ENCODE measurements around the gene NOTCH3.

The NOTCH3 gene

GRCh38 chr19:15116856-15117255 is 83.9 kb downstream of the NOTCH3 start:
- H3K27me3 ChIP-seq (ENCODE audit: control insufficient read depth, low read length): no peaks in the 10 kb centered on the region
- H3K79me2 ChIP-seq (ENCODE audit: control insufficient read depth, low read length): no peaks in the 10 kb centered on the region
- no peak overlapping the region for H3K27ac ChIP-seq (ENCODE audit: low read depth, low read length)
- H3K4me2 ChIP-seq (ENCODE audit: low read length): no peak overlapping the region
- H3K36me3 ChIP-seq (ENCODE audit: control insufficient read depth, low read length): peaks cover 61% of the 10 kb centered on the region
- no peak overlapping the region for H3K4me3 ChIP-seq (ENCODE audit: low read length)
- H3K9me3 ChIP-seq (ENCODE audit: control insufficient read depth, insufficient read depth, low read length): no peaks in the 10 kb centered on the region; the same call in 1 of the 2 replicates
- H3K9me2 ChIP-seq (replicated peaks; ENCODE audit: control insufficient read depth, low read length): no peaks in the 10 kb centered on the region
- TF ChIP-seq EZH2phosphoT487 (IDR thresholded peaks at IDR 0.05; ENCODE audit: borderline replicate concordance, low read length) (no peak), CTCF (IDR thresholded peaks at IDR 0.05; ENCODE audit: low read depth, low read length, poor library complexity, severe bottlenecking) (no peak)
- H3K4me1 ChIP-seq (ENCODE audit: control insufficient read depth, low read length): no peaks in the 10 kb centered on the region
- H3F3A ChIP-seq (ENCODE audit: control insufficient read depth, insufficient read depth): no peaks in the 10 kb centered on the region
- no peaks in the 10 kb centered on the region for H4K20me1 ChIP-seq (ENCODE audit: control insufficient read depth, insufficient read depth, low read depth, low read length)

- TF ChIP-seq CTCF (IDR thresholded peaks at IDR 0.05; ENCODE audit: low read depth, low read length, poor library complexity, severe bottlenecking) (no peak), EZH2phosphoT487 (IDR thresholded peaks at IDR 0.05; ENCODE audit: borderline replicate concordance, low read length) (no peak)
- Histone ChIP-seq H4K20me1 (ENCODE audit: control insufficient read depth, insufficient read depth, low read depth, low read length) (no peaks in the 10 kb centered on the region), H3K4me2 (ENCODE audit: low read length) (no peak overlapping the region), H3F3A (ENCODE audit: control insufficient read depth, insufficient read depth) (no peaks in the 10 kb centered on the region), H3K27me3 (ENCODE audit: control insufficient read depth, low read length) (no peaks in the 10 kb centered on the region), H3K79me2 (ENCODE audit: control insufficient read depth, low read length) (no peaks in the 10 kb centered on the region), H3K9me3 (ENCODE audit: control insufficient read depth, insufficient read depth, low read length) (no peaks in the 10 kb centered on the region; the same call in 1 of the 2 replicates), H3K27ac (ENCODE audit: low read depth, low read length) (no peak overlapping the region), H3K4me1 (ENCODE audit: control insufficient read depth, low read length) (no peaks in the 10 kb centered on the region), H3K36me3 (ENCODE audit: control insufficient read depth, low read length) (peaks cover 57% of the 10 kb centered on the region), H3K4me3 (ENCODE audit: low read length) (no peak overlapping the region), H3K9me2 (replicated peaks; ENCODE audit: control insufficient read depth, low read length) (no peaks in the 10 kb centered on the region)
These were observed 84.8 kb downstream of the NOTCH3 start for GRCh38 chr19:15115762-15116615.

- Histone ChIP-seq H3F3A (ENCODE audit: control insufficient read depth, insufficient read depth) (no peaks in the 10 kb centered on the region), H3K4me3 (ENCODE audit: low read length) (no peak overlapping the region), H3K9me3 (ENCODE audit: control insufficient read depth, insufficient read depth, low read length) (no peaks in the 10 kb centered on the region; the same call in 1 of the 2 replicates), H3K9me2 (replicated peaks; ENCODE audit: control insufficient read depth, low read length) (no peaks in the 10 kb centered on the region), H3K4me1 (ENCODE audit: control insufficient read depth, low read length) (no peaks in the 10 kb centered on the region), H3K27ac (ENCODE audit: low read depth, low read length) (no peak overlapping the region), H3K4me2 (ENCODE audit: low read length) (no peak overlapping the region), H3K36me3 (ENCODE audit: control insufficient read depth, low read length) (peaks cover 50% of the 10 kb centered on the region), H3K27me3 (ENCODE audit: control insufficient read depth, low read length) (no peaks in the 10 kb centered on the region), H3K79me2 (ENCODE audit: control insufficient read depth, low read length) (no peaks in the 10 kb centered on the region), H4K20me1 (ENCODE audit: control insufficient read depth, insufficient read depth, low read depth, low read length) (no peaks in the 10 kb centered on the region)
- no peak for TF ChIP-seq CTCF (IDR thresholded peaks at IDR 0.05; ENCODE audit: low read depth, low read length, poor library complexity, severe bottlenecking)
- no peak for TF ChIP-seq EZH2phosphoT487 (IDR thresholded peaks at IDR 0.05; ENCODE audit: borderline replicate concordance, low read length)
These were observed 85.7 kb downstream of the NOTCH3 start for GRCh38 chr19:15115080-15115479.
